Brain microvascular endothelial cell (primary cell): ENCODE data around the gene TTLL10.

Experiments used
- DNase-seq: peaks from one replicate; pipeline ENCODE4 v3.0.0-alpha.2; 2020
- H3K27ac ChIP-seq: fragments of 250-450 bp; sonication (Bioruptor Pico); 2 replicates; pipeline ENCODE4 v1.5.1; 2020; ENCODE audit warnings: mild to moderate bottlenecking, moderate library complexity
- H3K27me3 ChIP-seq: fragments of 250-450 bp; sonication (Bioruptor Pico); replicated peaks from 2 replicates; pipeline ENCODE4 v1.5.1; 2020; ENCODE audit warnings: mild to moderate bottlenecking
- H3K36me3 ChIP-seq: fragments of 250-450 bp; sonication (Bioruptor Pico); replicated peaks from 2 replicates; pipeline ENCODE4 v1.5.1; 2020; ENCODE audit warnings: mild to moderate bottlenecking
- H3K4me3 ChIP-seq: 2 replicates; pipeline ENCODE4 v1.5.1; 2011; ENCODE audit warnings: low read depth, mild to moderate bottlenecking, control low read depth, low read length, moderate library complexity
- in situ Hi-C: cut with HindIII; loops from 2 replicates; pipeline ENCODE4 v1.10.0; 2017; ENCODE audit warnings: low sequenced_read_pairs, low pct_ligation_motif_present
- TF ChIP-seq, protein P1 (sequence below): IDR thresholded peaks from 2 replicates; pipeline ENCODE4 v1.5.1; 2011; ENCODE audit warnings: low read depth, mild to moderate bottlenecking, moderate library complexity, low read length, control low read depth, inconsistent platforms; ENCODE audit errors: missing control alignments

Gene TTLL10

DNA sequence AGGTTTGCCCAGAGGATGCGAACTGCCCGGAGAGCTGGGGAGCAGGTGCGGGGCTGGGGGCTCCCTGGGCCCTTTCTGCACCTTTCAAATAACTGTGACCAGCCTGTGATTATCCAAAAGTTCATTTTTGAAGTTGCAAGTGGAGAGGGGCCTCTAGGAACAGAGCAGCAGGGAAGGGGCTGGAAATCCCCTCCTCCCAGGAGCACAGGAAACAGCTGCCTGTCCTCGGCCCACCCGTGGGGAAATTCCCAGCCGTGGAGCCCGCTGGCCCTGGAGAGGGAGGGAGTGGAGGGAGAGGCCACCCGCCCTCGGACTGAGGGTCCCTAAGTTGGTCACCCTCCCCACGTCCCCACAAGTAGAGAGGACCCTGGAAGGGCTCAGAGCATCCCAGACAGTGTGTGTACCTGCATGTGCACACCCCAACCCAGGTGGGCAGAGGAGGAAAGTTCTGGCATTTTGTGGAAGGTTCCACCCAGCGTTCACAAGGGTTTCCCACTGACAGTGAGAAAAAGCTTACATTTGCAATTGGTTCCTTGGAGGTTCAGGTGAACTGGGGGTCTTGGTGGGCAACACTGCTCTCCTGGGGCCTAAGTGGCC lies 41.5 kb downstream of the TTLL10 start:
- H3K27ac ChIP-seq = no peak overlapping the region
- TF ChIP-seq, protein P1, sequence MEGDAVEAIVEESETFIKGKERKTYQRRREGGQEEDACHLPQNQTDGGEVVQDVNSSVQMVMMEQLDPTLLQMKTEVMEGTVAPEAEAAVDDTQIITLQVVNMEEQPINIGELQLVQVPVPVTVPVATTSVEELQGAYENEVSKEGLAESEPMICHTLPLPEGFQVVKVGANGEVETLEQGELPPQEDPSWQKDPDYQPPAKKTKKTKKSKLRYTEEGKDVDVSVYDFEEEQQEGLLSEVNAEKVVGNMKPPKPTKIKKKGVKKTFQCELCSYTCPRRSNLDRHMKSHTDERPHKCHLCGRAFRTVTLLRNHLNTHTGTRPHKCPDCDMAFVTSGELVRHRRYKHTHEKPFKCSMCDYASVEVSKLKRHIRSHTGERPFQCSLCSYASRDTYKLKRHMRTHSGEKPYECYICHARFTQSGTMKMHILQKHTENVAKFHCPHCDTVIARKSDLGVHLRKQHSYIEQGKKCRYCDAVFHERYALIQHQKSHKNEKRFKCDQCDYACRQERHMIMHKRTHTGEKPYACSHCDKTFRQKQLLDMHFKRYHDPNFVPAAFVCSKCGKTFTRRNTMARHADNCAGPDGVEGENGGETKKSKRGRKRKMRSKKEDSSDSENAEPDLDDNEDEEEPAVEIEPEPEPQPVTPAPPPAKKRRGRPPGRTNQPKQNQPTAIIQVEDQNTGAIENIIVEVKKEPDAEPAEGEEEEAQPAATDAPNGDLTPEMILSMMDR = no peak
- DNase-seq = no peak
- H3K27me3 ChIP-seq = no peaks in the 10 kb centered on the region
- H3K4me3 ChIP-seq = no peak overlapping the region
- in situ Hi-C loops = no loop called here
- H3K36me3 ChIP-seq = peaks cover 33% of the 10 kb centered on the region

DNA sequence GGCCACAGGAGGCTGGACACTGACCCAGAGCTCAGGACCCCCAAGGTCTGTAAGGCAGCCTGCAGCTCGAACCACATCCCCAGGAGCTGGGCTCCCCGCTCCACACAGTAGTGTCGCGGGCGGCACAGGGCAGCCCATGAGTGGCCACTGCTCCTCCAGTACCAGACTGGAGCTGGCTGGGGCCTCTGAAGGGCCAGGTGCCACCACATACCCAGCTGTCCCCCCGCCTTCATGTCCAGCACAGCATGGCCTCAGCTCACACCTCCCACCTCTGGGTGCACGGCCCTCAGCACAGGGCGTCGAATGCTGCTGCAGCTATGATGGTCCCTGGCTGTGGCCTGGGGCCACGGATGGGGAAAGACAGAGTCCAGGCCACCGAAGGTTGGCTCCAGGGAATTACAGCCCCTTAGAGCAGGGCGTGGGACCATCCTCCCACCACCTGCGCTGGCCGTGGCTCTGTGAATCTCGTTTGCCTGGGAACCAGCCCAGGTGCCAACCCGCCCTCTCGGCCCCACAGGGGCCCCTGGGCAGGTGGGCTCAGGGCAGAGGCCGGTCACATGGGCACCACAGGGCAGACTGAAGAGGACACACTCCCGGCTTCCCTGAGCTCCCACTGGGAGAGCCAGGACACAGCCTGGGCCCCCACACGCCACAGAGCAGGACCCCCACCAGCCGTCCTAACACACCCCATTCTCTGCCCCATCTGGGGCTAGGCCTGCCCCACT lies 42.4 kb downstream of the TTLL10 start:
- in situ Hi-C loops = no loop called here

DNA sequence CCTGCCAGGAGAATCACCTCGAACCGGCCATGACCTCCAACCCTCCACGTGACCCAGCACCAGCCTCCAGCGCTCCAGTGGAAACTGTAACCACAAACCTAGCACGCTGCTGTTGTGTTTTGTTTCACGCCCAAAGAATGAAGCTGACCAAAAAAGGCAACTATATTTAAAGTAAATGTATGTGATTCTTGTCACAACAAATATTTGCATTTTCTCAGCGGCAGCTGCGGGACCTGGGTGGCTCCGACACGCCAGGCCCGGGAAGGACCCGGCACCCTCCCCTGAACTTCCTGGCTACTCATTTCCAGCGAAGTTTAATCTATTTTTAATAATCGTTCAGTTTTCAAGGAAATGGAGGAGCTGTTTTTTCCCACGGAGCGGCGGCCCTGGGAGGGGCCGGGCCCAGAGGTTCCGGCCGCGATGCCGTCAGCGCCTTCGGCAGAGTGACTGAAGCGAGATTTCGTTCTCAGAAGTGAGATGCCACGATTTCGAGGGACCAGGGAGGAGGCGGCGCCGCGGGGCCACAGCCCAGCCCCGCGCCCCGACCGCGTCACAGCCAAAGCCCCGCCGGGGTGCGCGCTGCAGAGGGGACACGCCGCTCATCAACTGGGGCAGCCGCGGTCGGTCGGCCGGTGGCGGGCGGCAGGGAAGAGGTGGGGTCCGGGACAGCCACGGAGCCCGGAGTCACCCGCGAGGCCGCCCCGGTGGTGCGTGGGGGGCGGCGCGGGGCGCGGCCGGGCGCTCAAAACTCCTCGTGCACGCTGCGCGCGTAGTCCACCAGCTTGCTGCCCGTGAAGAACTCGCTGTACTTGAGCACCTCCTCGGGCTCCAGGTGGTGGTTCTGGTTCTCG lies 43.3 kb downstream of the TTLL10 start:
- no peak for DNase-seq
- peaks cover 48% of the 10 kb centered on the region for H3K36me3 ChIP-seq

More for the DNA sequence above, 42.4 kb downstream of the TTLL10 start:
- no peaks in the 10 kb centered on the region for H3K27me3 ChIP-seq
- no peak overlapping the region for H3K4me3 ChIP-seq
- H3K36me3 ChIP-seq = peaks cover 40% of the 10 kb centered on the region
- no peak for DNase-seq
- TF ChIP-seq, protein P1 = no peak
- no peak overlapping the region for H3K27ac ChIP-seq

DNA sequence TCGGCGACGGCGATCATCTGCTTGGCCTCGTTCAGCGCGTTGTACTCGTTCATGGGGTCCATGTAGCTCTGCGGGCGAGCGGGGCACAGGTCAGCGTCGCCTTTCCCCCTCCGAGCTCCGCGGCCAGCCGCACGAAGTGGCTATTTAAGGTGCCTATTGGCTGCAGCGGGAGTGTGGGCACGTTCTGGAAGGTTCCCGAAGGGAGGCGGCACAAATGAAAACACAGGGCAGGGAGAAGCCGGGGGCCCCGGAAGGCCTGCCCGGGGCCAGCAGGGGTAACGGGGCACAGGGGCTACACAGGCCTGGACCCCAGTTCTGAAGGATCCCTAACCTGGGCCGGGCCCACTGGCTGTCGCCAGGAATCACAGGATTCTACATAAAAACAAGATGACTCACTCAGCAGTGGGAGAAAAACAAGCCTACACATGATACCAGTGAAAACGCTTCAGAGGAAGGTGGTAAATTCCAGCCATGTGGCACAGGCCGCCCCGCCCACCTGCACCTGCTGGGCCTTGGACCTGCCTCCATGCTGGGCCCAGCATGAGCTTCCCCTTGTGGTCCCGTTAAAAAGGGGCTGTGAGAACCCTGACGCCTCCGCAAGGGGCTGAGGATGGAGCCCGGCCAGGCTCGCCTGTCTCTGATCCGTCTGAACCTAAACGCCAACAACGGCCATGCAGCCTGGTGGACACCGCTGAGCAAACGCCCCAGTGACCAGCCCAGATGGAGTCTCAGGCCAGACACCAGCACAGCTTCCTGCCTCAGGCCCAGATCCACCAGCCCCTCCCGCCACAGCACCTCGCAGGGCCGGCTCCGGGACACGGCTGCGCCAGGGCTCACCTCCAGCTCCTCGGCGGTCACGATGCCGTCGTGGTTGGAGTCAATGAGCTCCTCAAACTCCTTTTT lies 44.2 kb downstream of the TTLL10 start:
- in situ Hi-C loops = no loop called here
- Histone ChIP-seq H3K4me3 (no peak overlapping the region), H3K27ac (no peak overlapping the region), H3K36me3 (peaks cover 55% of the 10 kb centered on the region), H3K27me3 (no peaks in the 10 kb centered on the region)
- TF ChIP-seq, protein P1 = no peak
- no peak for DNase-seq

More for the DNA sequence above, 43.3 kb downstream of the TTLL10 start:
- no peaks in the 10 kb centered on the region for H3K27me3 ChIP-seq
- in situ Hi-C loops = no loop called here
- H3K27ac ChIP-seq = no peak overlapping the region
- H3K4me3 ChIP-seq = no peak overlapping the region
- TF ChIP-seq, protein P1 = no peak

DNA sequence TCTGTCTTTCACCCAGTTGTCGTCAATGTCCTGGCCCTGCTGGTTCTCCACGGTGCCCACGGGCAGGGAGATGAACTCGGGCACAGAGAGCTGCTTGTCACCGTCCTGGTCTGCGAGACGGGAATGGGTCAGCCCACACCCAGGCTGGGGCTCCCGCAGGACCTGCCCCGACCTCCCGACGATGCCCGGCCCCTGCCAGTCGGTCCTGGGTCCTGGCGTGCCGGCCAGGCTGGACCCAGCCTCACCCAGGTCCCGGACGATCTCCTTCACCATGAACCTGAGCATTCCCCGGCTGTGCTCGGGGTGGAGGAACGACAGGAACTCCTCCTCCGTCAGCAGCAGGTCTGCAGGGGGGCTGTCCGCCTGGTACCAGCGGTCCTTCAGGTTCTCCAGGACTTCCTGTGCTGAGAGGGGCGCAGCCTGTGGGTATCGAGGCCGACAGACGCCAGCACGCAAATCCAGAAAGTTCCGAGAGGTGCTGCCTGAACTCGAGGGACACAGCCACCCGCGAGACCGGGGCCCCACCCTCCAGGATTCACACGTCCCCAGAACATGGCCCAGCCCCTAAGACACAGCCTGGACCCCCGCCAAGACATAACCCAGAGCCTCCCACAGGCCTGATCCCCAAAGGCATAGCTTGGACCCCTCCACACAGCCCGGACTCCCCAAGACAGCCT lies 45.0 kb downstream of the TTLL10 start:
- in situ Hi-C loops = no loop called here
- TF ChIP-seq, protein P1 = no peak
- Histone ChIP-seq H3K27me3 (no peaks in the 10 kb centered on the region), H3K27ac (no peak overlapping the region), H3K36me3 (peaks cover 61% of the 10 kb centered on the region), H3K4me3 (no peak overlapping the region)
- no peak for DNase-seq
